Left lung (tissue), 10 donors: ENCODE data around the gene ENTPD6. TPM values are rescaled to one million over a fixed set of nuclear protein-coding genes. Genes with fewer than 3 reads are reported as not detected.

Source experiments
- ATAC-seq: fragments of 200-7000 bp; cut with Tn5 transposase; one replicate; pipeline ENCODE4 v1.9.1; 2020; ENCODE audit warnings: moderate library complexity
- DNase-seq, 4 donors: peaks; one replicate each; pipeline ENCODE4 v3.0.0-alpha.2; 2013 to 2020
- H3K27ac ChIP-seq, 2 donors: fragments of 200-600 bp; sonication (generic) in 1 of 2; one replicate each; pipeline versions ENCODE4 v1.5.0 to v1.8.0; 2020 to 2021
- H3K27me3 ChIP-seq, 2 donors: fragments of 200-600 bp; sonication (generic) in 1 of 2; one replicate each; pipeline versions ENCODE4 v1.5.0 to v1.8.0; 2020 to 2021
- H3K36me3 ChIP-seq, 2 donors: fragments of 200-600 bp; sonication (generic) in 1 of 2; one replicate each; pipeline versions ENCODE4 v1.5.0 to v1.8.0; 2020 to 2021
- H3K4me1 ChIP-seq, 2 donors: fragments of 200-600 bp; one replicate each; pipeline ENCODE4 v1.8.0; 2021
- H3K4me3 ChIP-seq, 2 donors: fragments of 200-600 bp; sonication (generic) in 1 of 2; one replicate each; pipeline versions ENCODE4 v1.5.0 to v1.8.0; 2020 to 2021; ENCODE audit warnings: mild to moderate bottlenecking in 1 of 2
- H3K9me3 ChIP-seq, 2 donors: fragments of 200-600 bp; sonication (generic) in 1 of 2; one replicate each; pipeline versions ENCODE4 v1.5.0 to v1.8.0; 2020 to 2021
- intact Hi-C, 2 donors: fragments of 100-400 bp; cut with DNase I; formaldehyde crosslinking; loops; one replicate each; pipeline versions ENCODE4 v1.11.2 to v1.14.2; 2022
- polyA plus RNA-seq, 6 donors: library from polyadenylated mRNA; unstranded; fragments of 120-200 nt; gene quantifications; one replicate each; pipeline ENCODE4 v1.2.1, GENCODE V29; 2013; ENCODE audit not compliant: insufficient read length in 6 of 6
- total RNA-seq, 2 donors: library from RNA; stranded (reverse); fragmentation: NEBNext Ultra II Directional; extraction: Animal tissue kit (Norgen Biotek cat#: 25700); gene quantifications; one replicate each; pipeline ENCODE4 v1.2.1, GENCODE V29; 2021
- TF ChIP-seq, protein P1 (sequence below), 2 donors: fragments of 200-600 bp; sonication (generic) in 1 of 2; IDR thresholded peaks; one replicate each; pipeline versions ENCODE4 v1.5.0 to v1.8.0; 2021; ENCODE audit warnings: antibody characterized with exemption in 2 of 2
- donor health status: DM: no; HTN: yes; CAD: no.
- donor health status: DM: no; HTN: no; CAD: no.

Gene ENTPD6
- total and polyA plus RNA-seq, 8 donors, result 40.2 to 76.3 (median 47.8) TPM

DNA sequence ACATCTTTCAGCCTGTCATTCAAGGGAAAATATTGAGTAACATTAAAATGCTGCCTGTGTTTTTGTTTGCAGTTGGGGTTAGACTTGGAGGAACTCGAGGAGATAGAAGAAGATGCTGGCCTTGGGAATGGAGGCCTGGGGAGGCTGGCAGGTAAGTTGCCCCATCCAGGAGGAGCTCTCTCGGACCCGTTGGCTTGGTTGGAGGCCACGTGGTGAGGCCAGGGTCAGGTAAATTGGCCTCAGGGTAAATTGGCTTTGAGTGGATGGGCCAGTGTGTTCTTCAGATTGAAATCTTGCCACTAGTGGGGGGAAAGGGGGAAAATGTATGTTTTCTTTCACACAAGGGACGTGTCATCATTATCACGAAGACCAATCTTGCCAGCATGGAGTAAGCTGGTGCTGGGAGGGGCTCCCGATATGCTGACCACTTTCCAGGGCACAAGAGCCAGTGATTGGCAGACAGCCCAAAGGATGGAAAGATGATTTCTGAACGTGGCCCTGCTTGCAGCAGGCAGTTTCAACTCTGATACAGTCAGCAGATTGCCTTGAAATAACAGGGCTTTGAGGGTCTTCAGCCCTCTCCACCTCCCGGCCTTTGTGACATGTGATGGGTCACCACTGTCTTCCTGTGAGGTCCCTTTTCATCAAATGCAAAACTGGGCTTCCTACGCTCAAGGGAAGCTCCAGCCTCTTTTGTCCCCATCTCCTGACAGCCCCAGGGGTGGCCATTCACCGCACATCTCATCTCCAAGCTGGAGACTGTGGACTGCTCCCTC is 73.7 kb downstream of the ENTPD6 start:
- intact Hi-C loops, result no loop called here
- H3K4me3 ChIP-seq, result no peak overlapping the region
- peaks cover 0 to 52% of the 10 kb centered on the region in 2 donors for H3K36me3 ChIP-seq
- H3K27ac ChIP-seq, result no peak overlapping the region
- TF ChIP-seq, protein P1, sequence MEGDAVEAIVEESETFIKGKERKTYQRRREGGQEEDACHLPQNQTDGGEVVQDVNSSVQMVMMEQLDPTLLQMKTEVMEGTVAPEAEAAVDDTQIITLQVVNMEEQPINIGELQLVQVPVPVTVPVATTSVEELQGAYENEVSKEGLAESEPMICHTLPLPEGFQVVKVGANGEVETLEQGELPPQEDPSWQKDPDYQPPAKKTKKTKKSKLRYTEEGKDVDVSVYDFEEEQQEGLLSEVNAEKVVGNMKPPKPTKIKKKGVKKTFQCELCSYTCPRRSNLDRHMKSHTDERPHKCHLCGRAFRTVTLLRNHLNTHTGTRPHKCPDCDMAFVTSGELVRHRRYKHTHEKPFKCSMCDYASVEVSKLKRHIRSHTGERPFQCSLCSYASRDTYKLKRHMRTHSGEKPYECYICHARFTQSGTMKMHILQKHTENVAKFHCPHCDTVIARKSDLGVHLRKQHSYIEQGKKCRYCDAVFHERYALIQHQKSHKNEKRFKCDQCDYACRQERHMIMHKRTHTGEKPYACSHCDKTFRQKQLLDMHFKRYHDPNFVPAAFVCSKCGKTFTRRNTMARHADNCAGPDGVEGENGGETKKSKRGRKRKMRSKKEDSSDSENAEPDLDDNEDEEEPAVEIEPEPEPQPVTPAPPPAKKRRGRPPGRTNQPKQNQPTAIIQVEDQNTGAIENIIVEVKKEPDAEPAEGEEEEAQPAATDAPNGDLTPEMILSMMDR (IDR thresholded peaks at IDR 0.05), result no peak
- peak in 1 of 4 donors; percentile 17 for DNase-seq
- no peaks in the 10 kb centered on the region for H3K27me3 ChIP-seq
- H3K4me1 ChIP-seq, result no peaks in the 10 kb centered on the region
- ATAC-seq, result no peak
- no peaks in the 10 kb centered on the region for H3K9me3 ChIP-seq

DNA sequence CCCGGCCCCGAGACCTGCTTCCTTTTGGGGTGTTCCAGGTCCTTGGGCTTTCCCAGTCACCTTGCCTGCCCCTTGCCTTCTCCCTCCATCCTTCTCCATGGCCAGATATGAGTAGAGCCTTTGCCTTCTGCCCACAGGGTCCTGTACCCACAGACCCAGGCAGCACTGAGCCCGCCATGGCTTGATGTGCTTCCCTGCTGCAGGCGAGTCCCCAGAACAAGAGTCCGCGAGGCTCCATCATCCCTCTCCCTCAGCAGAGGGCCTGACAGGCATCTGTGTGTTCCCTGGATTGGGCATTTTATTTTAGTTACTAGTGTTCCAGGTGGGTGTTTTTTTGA is 74.3 kb downstream of the ENTPD6 start:
- Histone ChIP-seq H3K27me3 (no peaks in the 10 kb centered on the region), H3K27ac (no peak overlapping the region), H3K9me3 (no peaks in the 10 kb centered on the region), H3K4me3 (no peak overlapping the region), H3K36me3 (peaks cover 0 to 58% of the 10 kb centered on the region in 2 donors), H3K4me1 (no peaks in the 10 kb centered on the region)
- peak in 1 of 4 donors; percentile 20 for DNase-seq
- intact Hi-C loops, result no loop called here
- ATAC-seq, result no peak
- TF ChIP-seq, protein P1 (IDR thresholded peaks at IDR 0.05), result no peak

DNA sequence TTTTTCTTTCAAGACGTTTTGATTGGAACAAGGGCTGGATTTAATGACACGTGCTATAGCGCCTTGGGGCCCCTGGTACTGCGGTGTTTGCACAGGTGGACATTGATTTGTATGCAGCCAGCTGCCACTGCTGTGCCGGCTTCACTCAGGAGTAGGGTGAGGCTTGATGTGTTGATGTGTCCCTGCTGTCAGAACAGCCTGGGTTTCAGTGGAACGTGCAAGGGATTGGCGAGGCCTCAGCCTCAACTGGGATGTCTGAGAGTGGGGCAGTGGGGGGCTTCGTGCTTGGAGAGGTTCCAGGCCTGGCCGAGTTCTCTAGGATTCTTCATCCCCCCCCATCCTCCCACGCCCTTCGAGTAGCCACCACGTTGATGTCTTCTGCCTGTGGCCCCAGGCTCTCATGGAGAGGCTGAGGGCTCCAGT is 75.3 kb downstream of the ENTPD6 start:
- Histone ChIP-seq H3K27ac (no peak overlapping the region), H3K9me3 (no peaks in the 10 kb centered on the region), H3K36me3 (peaks cover 0 to 68% of the 10 kb centered on the region in 2 donors), H3K4me3 (no peak overlapping the region), H3K4me1 (no peaks in the 10 kb centered on the region), H3K27me3 (no peaks in the 10 kb centered on the region)
- TF ChIP-seq, protein P1 (IDR thresholded peaks at IDR 0.05), result no peak
- intact Hi-C loops, result no loop called here
- ATAC-seq (no peak), DNase-seq (peak in 1 of 4 donors; percentile 24)

DNA sequence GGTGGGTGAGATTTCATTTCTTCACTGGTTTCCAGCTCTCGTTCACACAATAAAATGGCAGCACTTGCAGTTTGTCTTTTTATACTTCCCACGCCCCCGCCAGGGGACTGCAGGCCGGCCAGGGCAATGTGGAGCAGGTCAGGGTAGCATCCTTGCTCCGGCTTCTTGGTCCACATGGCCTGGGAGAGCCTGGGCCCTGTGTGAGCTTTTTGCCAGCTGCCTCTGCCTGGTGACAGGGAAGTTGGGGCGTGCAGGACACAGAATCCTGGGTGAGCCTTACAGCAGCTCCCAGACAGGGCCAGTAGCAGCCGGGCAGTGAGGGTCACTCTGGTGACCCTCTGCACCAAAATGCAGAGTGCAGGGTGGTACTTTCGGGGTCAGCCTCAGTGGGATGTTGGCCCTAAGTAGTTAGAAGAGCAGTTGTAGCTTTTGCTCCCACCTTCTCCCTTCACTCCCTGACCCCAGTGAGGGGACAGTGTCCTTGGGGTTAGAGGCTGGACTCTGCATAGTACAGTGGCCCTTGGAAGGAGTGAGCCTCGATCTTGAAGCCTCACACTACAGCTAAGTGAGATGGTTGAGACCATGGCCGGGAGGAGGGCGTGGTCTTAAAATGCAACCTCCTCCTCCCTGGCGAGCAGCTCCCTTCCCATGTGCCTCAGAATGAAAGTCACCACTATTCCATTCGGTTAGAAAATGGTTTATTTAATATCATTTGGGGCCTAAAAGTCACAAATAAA is 76.1 kb downstream of the ENTPD6 start:
- Histone ChIP-seq H3K4me1 (no peaks in the 10 kb centered on the region), H3K9me3 (no peaks in the 10 kb centered on the region), H3K27me3 (no peaks in the 10 kb centered on the region), H3K36me3 (peaks cover 0 to 76% of the 10 kb centered on the region in 2 donors), H3K4me3 (no peak overlapping the region), H3K27ac (no peak overlapping the region)
- TF ChIP-seq, protein P1 (IDR thresholded peaks at IDR 0.05), result no peak
- intact Hi-C loops, result no loop called here
- DNase-seq, result peak in 1 of 4 donors; percentile 16
- ATAC-seq, result no peak
